HG03108 (cell line): ENCODE measurements around the gene CD96.
"Not testable (repeated sequence)": the region's sequence is repeated elsewhere in the genome, so short reads cannot be mapped to it uniquely, and the experiment has no call there.

Experiments used
- ATAC-seq: cut with Tn5 transposase; IDR thresholded peaks from one replicate; pipeline ENCODE4 v1.9.1; 2021; ENCODE audit warnings: moderate library complexity; ENCODE audit not compliant: unreplicated experiment

Gene CD96, protein sequence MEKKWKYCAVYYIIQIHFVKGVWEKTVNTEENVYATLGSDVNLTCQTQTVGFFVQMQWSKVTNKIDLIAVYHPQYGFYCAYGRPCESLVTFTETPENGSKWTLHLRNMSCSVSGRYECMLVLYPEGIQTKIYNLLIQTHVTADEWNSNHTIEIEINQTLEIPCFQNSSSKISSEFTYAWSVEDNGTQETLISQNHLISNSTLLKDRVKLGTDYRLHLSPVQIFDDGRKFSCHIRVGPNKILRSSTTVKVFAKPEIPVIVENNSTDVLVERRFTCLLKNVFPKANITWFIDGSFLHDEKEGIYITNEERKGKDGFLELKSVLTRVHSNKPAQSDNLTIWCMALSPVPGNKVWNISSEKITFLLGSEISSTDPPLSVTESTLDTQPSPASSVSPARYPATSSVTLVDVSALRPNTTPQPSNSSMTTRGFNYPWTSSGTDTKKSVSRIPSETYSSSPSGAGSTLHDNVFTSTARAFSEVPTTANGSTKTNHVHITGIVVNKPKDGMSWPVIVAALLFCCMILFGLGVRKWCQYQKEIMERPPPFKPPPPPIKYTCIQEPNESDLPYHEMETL

DNA sequence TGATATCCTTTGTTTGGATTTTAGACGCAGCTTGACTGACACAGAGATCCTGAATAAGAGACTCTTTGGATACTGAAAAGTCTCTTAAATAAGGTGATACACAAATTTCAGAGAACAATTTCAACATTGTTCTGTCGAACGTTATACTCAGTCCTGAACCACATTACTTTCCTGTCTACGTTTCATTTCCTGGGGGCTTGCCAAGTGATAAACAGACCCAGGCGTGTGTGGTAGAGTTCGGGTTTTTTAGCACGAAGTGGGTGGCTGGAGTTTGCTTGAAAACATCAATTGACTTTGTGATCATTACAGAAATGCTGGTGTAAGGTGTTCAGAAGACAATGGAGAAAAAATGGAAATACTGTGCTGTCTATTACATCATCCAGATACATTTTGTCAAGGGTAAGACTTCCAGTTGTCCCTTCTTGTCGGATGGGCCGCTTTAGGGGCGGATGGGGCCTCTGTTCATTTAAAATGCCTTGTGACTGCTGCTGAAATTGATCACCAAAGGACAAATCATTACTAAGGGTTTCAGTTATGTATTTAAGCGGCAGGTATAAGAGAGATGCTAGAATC lies at the start of gene CD96:
Gene CD96, plus strand, starts transcription at position 287 of the 573 bp plus-strand sequence. Its CDS starts 52 bp downstream, at position 339.
- peak; percentile 46 for ATAC-seq

DNA sequence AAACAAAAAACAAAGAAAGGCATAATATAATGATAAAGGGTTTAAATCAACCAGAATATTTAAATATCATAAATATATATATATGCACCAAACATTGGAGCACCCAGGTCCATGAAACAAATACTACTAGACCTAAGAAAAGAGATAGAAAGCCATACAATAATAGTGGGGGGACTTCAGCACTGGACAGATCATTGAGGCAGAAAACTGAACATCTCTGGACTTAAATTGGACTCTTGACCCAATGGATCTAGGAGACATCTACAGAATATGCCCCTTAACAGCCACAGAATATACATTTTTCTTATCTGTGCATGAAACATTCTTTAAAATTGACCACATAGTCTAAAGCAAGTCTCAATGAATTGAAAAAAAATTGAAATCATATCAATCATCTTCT lies 48.7 kb upstream of the CD96 start:
- ATAC-seq = no peak

DNA sequence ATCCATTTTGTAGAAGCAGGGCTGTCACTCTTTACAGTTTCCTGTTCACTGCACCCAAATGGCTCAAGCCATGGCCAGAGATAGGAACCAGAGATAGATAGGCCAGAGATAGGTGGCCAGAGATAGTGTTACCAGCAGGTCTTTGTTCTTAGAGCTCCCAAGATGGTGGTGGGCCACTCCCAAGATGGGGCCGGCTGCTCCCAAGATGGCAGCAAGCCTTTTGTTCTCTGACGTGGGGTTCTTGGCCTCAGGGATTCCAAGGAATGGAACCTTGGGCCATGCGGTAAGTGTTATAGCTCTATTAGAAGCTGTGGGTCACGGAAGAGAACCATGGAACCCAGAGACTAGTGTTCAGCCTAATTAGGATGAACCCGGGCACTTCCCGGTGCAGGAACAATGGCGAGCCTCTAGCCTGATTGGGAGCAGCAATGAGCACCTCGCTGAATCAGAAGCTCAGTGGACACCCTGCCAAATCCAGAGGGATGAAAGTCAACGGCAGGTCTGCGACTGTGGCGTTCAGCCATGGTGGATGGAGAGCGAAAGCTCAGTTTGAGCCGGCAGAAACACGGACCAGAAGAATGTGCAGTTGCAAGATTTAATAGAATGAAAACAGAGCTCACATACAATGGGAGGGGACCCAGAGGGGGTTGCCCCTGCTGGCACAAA lies 45.0 kb upstream of the CD96 start:
- ATAC-seq = no peak

DNA sequence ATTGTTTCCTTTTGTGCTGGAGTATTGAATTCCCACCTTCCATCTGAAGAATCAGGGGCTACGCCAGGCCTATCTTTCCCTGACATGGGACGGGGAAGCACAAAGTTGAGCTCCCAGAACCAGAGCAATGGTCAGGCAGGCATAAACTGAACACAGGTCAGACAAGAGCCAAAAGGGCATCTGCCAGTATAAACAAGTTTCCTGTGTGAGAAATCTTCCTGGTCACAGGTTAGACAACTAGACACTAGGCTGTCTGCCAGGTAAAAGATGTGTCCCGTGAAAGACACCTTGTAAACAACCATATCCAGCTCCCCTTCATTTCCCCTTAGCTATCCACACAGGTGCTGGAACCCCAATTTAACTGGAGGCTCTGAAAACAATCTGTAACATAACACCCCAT lies 44.0 kb upstream of the CD96 start:
- no peak for ATAC-seq

DNA sequence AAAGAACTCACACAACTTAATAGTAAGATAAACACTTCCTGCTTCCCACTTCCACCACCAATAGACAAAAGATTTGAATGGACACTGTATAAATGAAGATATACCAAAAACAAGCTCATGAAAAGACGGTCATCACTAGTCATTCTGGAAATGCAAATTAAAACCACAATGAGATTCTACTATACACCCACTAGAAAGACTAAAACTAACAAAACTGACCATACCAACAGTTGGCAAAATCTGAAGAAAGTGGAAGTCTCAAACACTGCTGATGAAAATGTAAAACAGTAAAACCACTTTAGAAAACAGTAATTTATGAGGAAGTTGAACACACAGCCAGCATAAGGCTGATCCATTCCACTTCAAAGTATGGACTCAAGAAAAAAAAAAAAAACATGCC lies 35.6 kb upstream of the CD96 start:
- ATAC-seq = no peak

DNA sequence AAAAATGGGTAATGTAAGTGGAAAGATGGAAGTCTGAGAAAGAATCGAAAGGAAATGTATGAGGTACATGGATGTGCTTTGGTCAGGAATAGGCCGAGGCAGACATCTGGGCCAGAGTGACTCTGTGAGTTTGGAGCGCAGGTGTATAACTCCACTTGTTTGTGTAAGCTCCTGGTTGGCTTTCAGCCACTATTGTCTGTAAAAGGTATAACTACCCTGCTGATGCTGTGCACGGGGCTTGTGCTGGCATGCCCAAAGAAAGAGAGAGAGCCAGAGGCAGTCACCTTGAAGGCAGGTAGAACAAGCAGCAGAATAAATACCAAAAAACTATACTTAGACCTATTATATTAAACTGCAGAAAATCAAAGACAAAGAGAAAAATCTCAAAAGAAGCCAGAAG lies 32.7 kb upstream of the CD96 start:
- ATAC-seq = no peak

DNA sequence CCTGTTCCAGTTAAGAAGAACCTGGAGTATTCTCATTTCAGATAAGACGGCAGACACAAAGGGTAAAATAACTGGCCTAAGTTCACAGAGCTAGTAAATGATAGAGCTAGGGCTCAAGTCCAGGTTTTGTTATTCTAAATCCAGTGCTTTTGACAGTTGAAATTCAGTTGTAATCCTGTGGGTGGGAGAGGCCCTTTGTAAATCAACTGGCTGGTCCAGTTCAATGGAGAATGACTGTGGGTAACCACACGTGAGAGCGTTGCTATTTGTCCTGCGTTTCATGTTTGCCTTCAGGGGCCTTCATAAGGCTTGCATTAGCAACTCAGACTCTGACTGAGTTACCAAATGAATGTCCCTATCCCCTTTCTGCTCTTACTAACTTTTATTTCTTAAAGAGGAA lies 24.2 kb upstream of the CD96 start:
- ATAC-seq = no peak

DNA sequence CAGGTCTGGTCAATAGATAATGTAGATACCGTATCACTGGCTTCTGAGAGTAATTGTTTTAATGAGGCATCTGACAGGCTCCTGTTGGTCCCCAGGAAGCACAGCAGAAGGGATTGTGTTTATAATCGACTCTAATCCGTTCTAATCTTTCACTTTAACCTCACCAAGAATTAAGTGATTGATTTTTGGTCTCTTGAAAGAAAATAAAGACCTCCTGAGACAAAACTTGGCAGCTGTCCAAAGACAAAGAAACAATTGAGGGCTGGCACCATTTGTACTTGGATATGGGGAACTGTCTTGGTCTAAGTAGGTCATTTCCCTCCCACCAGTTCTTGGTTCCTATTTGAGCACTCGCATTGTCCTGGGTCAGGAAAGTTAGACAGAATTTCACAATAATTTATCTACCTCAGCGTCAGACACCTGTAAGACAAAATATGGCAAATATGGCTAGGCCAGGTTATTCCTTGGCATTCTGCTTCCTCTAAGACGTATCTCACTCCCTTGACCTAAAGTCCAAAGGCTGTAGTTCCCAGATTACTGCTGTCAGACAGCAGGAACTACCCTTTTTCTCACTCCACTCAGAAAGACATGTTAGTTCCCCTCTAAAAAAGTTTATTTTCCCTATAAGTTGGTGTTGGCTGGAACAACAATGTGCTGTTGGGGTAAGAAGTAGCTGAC lies 22.7 kb upstream of the CD96 start:
- no peak for ATAC-seq

DNA sequence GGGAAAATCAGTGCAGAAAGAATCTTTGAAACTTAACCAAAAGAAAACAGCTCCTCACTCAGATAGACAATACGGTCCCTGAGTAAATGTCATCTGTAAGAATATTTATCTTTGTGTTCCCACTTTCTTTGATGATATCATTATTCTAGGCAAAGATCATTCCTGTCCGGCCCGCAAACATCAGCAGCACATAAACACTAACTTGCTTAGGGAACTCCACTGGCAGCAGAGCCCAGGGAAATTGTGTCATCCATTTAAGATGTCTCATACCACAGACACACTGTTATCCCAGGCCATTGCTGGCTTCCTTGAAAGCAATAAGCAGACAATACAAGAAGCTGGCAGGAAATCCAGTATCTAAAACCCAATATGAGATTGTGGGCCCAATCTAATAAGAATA lies 20.1 kb upstream of the CD96 start:
- ATAC-seq = no peak

DNA sequence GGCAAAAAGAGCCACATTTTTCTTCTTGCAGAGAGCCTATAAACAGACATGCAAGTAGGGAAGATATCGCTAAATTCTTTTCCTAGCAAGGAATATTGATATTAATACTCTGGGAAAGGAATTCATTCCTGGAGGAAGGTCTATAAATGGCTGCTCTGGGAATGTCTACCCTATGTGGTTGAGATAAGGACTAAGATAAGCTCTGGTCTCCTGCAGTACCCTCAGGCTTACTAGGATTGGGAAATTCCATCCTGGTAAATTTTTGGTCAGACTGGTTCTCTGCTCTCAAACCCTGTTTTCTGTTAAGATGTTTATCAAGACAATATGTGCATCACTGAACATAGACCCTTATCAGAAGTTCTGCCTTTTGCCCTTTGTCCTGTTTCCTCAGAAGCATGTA lies 17.5 kb upstream of the CD96 start:
- ATAC-seq = not testable (repeated sequence)

DNA sequence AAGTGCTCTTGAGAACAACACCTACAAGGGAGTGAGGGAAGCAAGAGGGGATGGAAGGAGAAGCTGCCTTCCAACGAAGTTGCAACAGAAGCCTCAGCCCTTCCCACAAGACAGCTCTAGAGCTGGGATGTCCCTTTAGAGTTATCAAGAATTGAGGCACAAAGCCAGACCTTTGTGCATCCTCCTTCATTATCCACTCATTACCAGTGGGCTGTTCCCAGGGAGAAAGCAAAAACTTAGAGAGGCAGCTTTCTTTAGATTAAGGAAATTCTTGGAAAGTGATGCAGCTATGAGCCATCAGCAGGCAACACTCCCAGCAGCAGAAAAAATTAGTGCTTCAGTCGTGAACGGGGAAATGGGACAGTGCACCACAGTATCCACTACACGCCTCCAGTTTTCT lies 10.6 kb upstream of the CD96 start:
- ATAC-seq = no peak

DNA sequence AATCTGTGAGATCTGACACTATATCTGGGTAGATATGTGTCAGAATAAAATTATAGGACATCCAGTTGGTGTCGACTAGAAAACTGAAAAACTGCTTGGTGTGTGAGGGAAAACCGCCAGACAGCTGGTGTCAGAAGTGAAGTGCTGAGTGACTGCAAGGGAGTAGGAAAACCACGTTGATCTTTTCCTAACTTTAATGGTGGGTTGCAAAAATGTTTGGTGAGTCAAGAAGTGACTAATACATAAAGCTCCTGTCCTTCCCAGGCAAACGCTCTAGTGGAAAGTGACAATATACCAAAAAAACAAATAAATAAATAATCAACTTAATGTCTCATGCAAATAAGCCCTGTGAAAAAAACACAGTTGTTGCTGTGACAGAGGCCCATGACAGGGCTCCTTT lies 7.3 kb upstream of the CD96 start:
- no peak for ATAC-seq

DNA sequence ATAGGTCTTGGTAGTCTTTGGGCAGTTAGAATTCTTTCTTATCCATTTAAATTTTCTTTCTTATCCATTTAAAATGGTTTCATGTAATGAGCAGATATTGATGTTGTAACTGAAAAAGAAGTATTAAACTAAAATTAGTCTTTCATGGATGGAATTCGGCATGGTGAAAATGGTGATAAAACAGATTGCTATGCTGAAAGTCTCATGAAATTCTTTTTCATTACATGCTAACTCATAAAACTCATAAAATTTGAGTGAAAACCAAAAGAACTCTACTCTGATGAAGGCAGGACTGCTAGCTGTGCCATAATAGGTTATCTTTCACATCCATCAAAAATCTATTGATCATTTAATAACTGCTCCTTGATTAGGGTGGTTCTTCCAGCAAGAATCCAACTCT lies 3.9 kb upstream of the CD96 start:
- ATAC-seq = no peak

DNA sequence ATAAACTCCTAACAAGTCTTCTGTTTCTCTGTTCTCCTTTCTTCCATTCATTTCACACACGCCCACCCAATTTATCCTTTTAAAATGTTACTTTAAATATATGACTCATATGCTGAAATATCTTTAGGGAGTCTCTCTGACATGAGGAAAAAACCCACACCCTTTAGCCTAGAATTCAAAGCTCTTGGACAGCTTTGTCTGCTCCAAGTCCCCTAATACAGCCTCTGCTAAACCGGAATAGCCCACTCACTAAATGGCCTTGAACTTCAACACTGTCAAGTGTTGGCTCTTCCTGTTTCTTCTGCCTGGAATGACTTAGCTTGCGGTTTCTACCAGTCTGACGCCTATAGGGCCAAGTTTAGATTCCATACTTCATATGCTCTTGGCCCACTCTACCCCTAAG lies 3.3 kb upstream of the CD96 start:
- peak; percentile 19 for ATAC-seq

DNA sequence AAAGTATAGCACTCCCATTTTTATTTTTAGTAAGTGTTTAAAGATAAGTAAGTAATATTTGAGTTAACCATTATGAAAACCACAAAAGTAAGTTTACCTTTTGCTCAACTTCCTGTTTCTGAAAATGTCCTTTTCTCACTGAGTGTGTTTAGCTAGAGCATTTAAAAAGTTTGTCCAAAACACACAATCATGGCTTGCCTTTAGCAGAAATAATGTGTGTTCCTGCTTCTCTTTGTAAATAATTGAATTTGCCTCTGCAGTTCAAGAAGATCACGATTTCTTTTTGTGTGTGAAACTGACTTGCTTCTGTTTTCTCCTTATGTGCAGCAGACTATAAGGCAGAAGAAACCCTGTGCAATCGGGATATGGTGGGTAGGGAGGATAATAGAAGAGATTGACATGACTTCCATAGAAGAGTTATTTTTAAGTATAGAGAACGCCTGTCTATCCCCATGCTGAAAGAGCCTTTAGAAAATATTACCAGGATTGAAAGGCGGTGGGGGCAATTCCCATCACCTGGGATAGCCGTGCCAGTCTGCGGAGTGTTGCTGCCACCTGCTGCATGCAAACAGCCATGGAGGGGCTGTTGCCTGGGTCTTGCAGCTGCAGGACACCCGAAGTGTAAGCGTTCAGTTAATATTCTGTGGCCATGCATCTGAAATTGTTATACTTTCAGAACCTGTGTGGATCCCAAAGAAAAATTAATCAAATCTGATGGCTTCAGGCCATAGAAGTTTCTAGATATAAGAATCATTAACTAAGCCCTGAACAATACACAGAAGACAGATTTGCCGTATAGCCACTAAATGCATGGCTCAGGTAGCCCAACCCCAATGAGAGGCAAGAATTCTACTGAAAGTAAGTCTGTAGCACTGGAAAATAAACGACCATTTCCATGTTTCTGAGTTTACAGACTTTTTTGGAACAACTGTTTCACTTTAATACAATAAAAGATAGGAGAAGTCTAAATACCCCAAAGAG lies 2.4 kb upstream of the CD96 start:
- ATAC-seq = peak; percentile 63

DNA sequence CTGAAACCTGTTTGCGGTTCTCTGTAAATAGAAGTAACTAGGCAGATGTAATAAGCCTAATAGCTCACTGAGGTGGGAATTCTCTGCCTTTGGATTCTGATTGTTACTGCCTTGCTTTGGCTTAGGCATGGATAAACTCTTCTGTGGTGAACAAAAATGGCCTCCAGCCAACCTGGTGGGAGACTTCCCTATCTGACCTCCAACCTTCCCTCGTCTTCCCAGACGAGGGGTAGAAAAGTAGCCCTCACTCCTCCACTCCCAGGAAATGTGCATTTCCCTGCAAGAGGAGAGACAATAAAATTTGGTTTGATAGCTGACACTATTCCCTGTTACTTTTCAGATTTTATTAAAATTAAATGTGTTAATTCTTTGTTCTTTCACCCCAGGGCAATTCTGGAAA lies 606 bp upstream of the CD96 start:
- no peak for ATAC-seq

DNA sequence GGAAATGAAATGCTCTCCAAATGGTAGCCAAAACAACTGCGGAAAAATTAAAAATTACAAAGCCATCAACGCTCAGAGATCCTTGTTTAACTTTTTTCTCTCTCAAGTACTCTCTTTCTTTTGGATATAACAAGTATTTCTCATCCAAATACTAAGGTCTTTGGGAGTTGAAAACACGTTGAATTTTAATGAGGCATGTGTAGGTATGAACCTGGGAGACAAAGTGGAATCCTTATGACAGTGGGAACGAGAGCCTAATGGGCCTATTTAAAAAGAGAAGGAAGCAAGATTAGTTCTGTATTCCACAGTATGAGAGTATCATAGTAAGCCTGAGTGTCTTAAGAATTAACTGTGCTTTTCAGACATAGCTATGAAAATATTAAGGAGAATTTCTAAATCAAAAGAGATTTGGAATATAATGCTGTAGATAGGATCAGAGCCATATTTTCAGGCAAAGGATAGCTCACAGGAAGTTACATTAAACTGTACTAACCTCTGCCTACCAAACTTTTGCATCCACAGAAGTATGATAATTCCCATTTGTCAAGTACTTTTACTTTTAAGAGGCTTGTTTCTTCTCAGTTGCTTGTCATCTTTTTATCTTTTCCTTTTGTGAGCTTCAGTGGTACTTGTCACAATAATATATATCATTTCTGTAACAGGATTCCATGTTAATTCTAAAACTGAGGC lies 759 bp downstream of the CD96 start:
- ATAC-seq = no peak

DNA sequence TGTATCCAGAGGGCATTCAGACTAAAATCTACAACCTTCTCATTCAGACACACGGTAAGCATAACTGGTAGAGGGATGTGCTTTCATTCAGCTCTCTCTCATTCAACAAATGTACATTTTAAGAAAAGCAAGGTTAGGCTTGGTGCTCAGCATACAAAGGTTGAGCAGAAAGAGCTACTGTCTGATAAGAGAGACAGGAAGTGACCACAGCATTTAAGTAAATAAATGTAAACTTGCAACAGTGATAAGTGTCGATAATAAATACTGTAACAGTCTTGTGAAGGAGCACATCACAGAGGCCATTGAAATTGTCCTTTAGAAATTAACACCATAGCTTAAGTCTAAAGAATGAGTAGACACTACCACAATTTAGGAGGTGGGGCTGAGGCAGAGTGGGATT lies 3.4 kb downstream of the CD96 start:
- ATAC-seq = no peak

DNA sequence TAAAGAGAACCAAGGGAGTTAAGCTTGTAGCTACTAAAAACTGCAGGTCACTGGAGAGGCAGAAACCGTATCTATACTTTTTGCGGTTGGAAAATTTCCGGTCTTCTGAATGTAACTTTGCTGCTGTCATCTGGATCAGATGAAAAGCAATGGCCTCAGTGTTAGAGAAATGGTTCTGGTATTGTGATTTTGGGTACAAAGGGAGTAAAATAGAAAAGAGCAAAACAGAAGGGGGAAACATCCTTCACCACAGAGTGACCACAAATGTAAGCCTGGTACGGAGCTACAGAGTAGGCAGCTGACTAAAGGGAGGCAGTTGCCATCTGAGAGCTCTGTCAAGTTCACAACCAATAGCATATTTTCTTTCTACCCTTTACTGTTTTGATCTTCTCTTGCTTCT lies 5.6 kb downstream of the CD96 start:
- ATAC-seq = peak; percentile 86

DNA sequence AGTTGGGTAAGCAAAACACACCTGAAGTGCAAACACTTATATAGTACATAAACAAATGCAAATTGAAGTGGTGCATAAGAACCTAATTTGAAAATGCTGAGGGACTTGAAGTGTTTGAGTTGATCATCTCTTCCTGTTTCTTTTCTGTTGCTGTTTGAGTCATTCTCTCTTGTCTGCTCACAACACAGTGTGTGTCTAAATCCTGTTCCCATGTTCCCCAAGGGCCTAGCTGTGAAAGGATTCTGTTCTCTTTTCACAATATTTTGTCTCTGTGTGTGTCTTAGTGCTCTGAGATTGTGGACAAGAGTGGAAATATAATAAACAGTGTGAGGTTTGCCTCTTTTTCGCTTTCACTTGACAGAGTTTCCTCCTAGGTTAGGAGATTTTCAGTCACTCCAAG lies 6.1 kb downstream of the CD96 start:
- ATAC-seq = peak; percentile 57
